K562 (cell line): Measurements from ENCODE around the gene DOK3. TPM values are rescaled to one million over a fixed set of nuclear protein-coding genes. Genes with fewer than 3 reads are reported as not detected.

Source experiments
- ATAC-seq: fragments of 200-7000 bp; cut with Tn5 transposase; 3 replicates; pipeline ENCODE4 v1.9.1; 2020; ENCODE audit warnings: moderate library complexity
- BruUV-seq: library from RNA; stranded (reverse); fragments of 400-500 nt; replicated peaks from 2 replicates; lab custom pipeline; 2021; lab: Mats Ljungman, UMichigan
- CTCF ChIA-PET: fragments of 300-600 bp; formaldehyde crosslinking; extraction: SDS; loops from one replicate; lab custom pipeline; 2021; ENCODE audit warnings: low intra/inter-chr PET ratio; lab: Yijun Ruan, JAX
- POLR2A ChIA-PET: fragments of 300-600, 350-650 bp; sonication (Branson Sonifier 250); formaldehyde crosslinking; extraction: SDS; loops from one replicate; lab custom pipeline; 2021; ENCODE audit warnings: antibody characterized with exemption, inconsistent platforms; lab: Yijun Ruan, JAX
- DNase-seq, 4 experiments: peaks; one replicate each; pipeline versions ENCODE4 v3.0.0 to v3.0.0-alpha.2; 2011 to 2018; ENCODE audit warnings: low spot score in 3 of 4, mixed read lengths in 3 of 4; ENCODE audit errors: extremely low read depth in 1 of 4
- FAIRE-seq: peaks from 2 replicates; lab custom pipeline; 2011; peaks lifted over from hg19 to GRCh38; lab: Jason Lieb, UNC
- H2AFZ ChIP-seq: 2 replicates; pipeline ENCODE4 v1.6.0; 2011; ENCODE audit warnings: low read depth, low read length, control low read depth, inconsistent platforms
- H3K27ac ChIP-seq: fragments of 200-600 bp; 3 replicates; pipeline ENCODE4 v1.8.0; 2011; ENCODE audit warnings: low read depth, mild to moderate bottlenecking, control low read depth, inconsistent platforms, low read length, moderate library complexity, mixed read lengths; ENCODE audit errors: extremely low read depth
- H3K27me3 ChIP-seq, 2 experiments: fragments of 300-600 bp in 1 of 2; 2 replicates in 1 of 2; 3 replicates in 1 of 2; pipeline versions ENCODE4 v1.6.0 to v1.8.0; 2011; ENCODE audit warnings: inconsistent platforms in 2 of 2, low read length in 2 of 2, mild to moderate bottlenecking in 1 of 2, mixed read lengths in 1 of 2, moderate library complexity in 1 of 2; ENCODE audit not compliant: control insufficient read depth in 2 of 2, insufficient read depth in 2 of 2
- H3K36me3 ChIP-seq: fragments of 300-600 bp; 3 replicates; pipeline ENCODE4 v1.8.0; 2011; ENCODE audit warnings: mild to moderate bottlenecking, low read length, inconsistent platforms; ENCODE audit not compliant: control insufficient read depth, insufficient read depth
- H3K4me1 ChIP-seq, 2 experiments: fragments of 200-600 bp in 1 of 2; replicated peaks in 1 of 2; 2 replicates in 1 of 2; 3 replicates in 1 of 2; pipeline versions ENCODE4 v1.5.1 to v1.8.0; 2011; ENCODE audit warnings: inconsistent platforms in 2 of 2, low read length in 2 of 2, mild to moderate bottlenecking in 1 of 2, mixed read lengths in 1 of 2, moderate library complexity in 1 of 2; ENCODE audit not compliant: control insufficient read depth in 2 of 2, insufficient read depth in 2 of 2
- H3K4me2 ChIP-seq: 2 replicates; pipeline ENCODE4 v1.6.1; 2011; ENCODE audit warnings: low read length, control low read depth, inconsistent platforms, mixed read lengths; ENCODE audit not compliant: insufficient read depth
- H3K4me3 ChIP-seq: fragments of 200-600 bp; sonication (generic), shearing (Covaris generic); 2 replicates; pipeline ENCODE4 v1.5.1; 2016; ENCODE audit warnings: control low read depth, inconsistent platforms
- H3K79me2 ChIP-seq: fragments of 200-600 bp; 3 replicates; pipeline ENCODE4 v1.8.0; 2011; ENCODE audit warnings: low read length, inconsistent platforms; ENCODE audit not compliant: control insufficient read depth, insufficient read depth
- H3K9ac ChIP-seq, 2 experiments: 2 replicates each; pipeline versions ENCODE4 v1.6.0 to v1.6.1; 2011; ENCODE audit warnings: low read depth in 2 of 2, low read length in 2 of 2, control low read depth in 1 of 2, inconsistent platforms in 1 of 2, mild to moderate bottlenecking in 1 of 2, mixed read lengths in 1 of 2; ENCODE audit not compliant: insufficient read depth in 1 of 2
- H3K9me1 ChIP-seq: one replicate; pipeline ENCODE4 v1.6.0; 2011; ENCODE audit warnings: inconsistent platforms, mild to moderate bottlenecking, low read length, moderate library complexity; ENCODE audit not compliant: control insufficient read depth, insufficient read depth
- H3K9me3 ChIP-seq: replicated peaks from 2 replicates; pipeline ENCODE4 v1.5.1; 2011; ENCODE audit warnings: low read depth, low read length, inconsistent platforms; ENCODE audit not compliant: control insufficient read depth, insufficient read depth
- H4K20me1 ChIP-seq: replicated peaks from 2 replicates; pipeline ENCODE4 v1.6.1; 2011; ENCODE audit warnings: low read length, inconsistent platforms, mixed read lengths; ENCODE audit not compliant: control insufficient read depth, insufficient read depth
- BCL6 ChIP-seq: fragments of 250-450 bp; sonication (Bioruptor Pico); IDR thresholded peaks from 2 replicates; pipeline ENCODE4 v1.4.0; 2020
- C11orf30 ChIP-seq: fragments of 450-650 bp; IDR thresholded peaks from 2 replicates; pipeline ENCODE4 v1.6.1; 2016; ENCODE audit warnings: low read depth, mild to moderate bottlenecking
- COPS2 ChIP-seq: fragments of 450-650 bp; conservative IDR thresholded peaks from 2 replicates; pipeline ENCODE4 v1.6.1; 2016; ENCODE audit warnings: mild to moderate bottlenecking, moderate library complexity
- CREB1 ChIP-seq, 2 experiments: sonication (generic) in 1 of 2; formaldehyde crosslinking in 1 of 2; IDR thresholded peaks; 2 replicates each; pipeline versions ENCODE4 v1.6.1 to v1.8.0; 2012 to 2022; ENCODE audit warnings: inconsistent platforms in 1 of 2, mild to moderate bottlenecking in 1 of 2, missing genetic modification reagents in 1 of 2, moderate library complexity in 1 of 2
- MCM7 ChIP-seq, 2 experiments: fragments of 450-650 bp; IDR thresholded peaks; 2 replicates each; pipeline ENCODE4 v1.6.1; 2016 to 2018
- MTA2 ChIP-seq: fragments of 450-650 bp; IDR thresholded peaks from 2 replicates; pipeline ENCODE4 v1.6.1; 2016; ENCODE audit warnings: low read depth
- NEUROD1 ChIP-seq: fragments of 150-350 bp; IDR thresholded peaks from 2 replicates; pipeline ENCODE4 v1.6.1; 2014; ENCODE audit warnings: borderline replicate concordance, low read length, low read depth; ENCODE audit not compliant: partially characterized antibody
- NR1H2 ChIP-seq: sonication (generic); formaldehyde crosslinking; IDR thresholded peaks from 2 replicates; pipeline ENCODE4 v1.4.0; 2020; ENCODE audit warnings: mild to moderate bottlenecking, missing genetic modification reagents
- PHB ChIP-seq: fragments of 250-450 bp; sonication (Bioruptor Pico); IDR thresholded peaks from 2 replicates; pipeline ENCODE4 v1.5.0; 2021
- THRA ChIP-seq: fragments of 450-650 bp; IDR thresholded peaks from 2 replicates; pipeline ENCODE4 v1.6.1; 2017; ENCODE audit warnings: mild to moderate bottlenecking, moderate library complexity
- ZBTB11 ChIP-seq, 3 experiments: fragments of 200-800 bp in 1 of 3; fragments of 250-450 bp in 1 of 3; fragments of 450-650 bp in 1 of 3; sonication (Bioruptor Pico) in 1 of 3; sonication (Bioruptor generic) in 1 of 3; formaldehyde crosslinking in 1 of 3; IDR thresholded peaks; 2 replicates each; pipeline versions ENCODE4 v1.6.1 to v1.8.0; 2016 to 2022; ENCODE audit warnings: mild to moderate bottlenecking in 2 of 3, missing genetic modification characterization in 2 of 3, missing compliant biosample characterization in 1 of 3, moderate library complexity in 1 of 3
- ZFX ChIP-seq: sonication (generic); formaldehyde crosslinking; IDR thresholded peaks from 2 replicates; pipeline ENCODE4 v1.8.0; 2022; ENCODE audit warnings: mild to moderate bottlenecking, missing genetic modification reagents, moderate library complexity
- ZNF764 ChIP-seq: fragments of 250-450 bp; sonication (Bioruptor Pico); IDR thresholded peaks from 2 replicates; pipeline ENCODE4 v1.4.0; 2020; ENCODE audit warnings: low read depth, mild to moderate bottlenecking, moderate library complexity
- WGBS: fragments of 100-300 bp; shearing (Covaris generic); methylation state at CpG from one replicate; pipeline ENCODE4 v1.1.6; 2016; ENCODE audit warnings: low coverage, mixed read lengths; ENCODE audit not compliant: insufficient coverage; ENCODE audit errors: missing lambda C conversion rate; 5-methylcytosine and 5-hydroxymethylcytosine counted together
- in situ Hi-C: fragments of 300-500 bp; cut with MboI; formaldehyde crosslinking; loops from 4 replicates; pipeline ENCODE4 v1.15.0; 2018; ENCODE audit warnings: inconsistent platforms, mixed read lengths
- intact Hi-C: fragments of 100-400 bp; cut with micrococcal nuclease; formaldehyde crosslinking; loops from 2 replicates; pipeline ENCODE4 v1.14.2; 2022
- polyA plus RNA-seq, 8 experiments: library from polyadenylated mRNA; depleted of rRNA in 4 of 8; stranded (reverse) in 5 of 8; unstranded in 3 of 8; fragments of >200 nt; fragmentation: Nextera tagmentation in 2 of 8; fragmentation: Illumina TruSeq in 1 of 8; extraction: Ambion mirVana in 2 of 8; extraction: Trizol in 1 of 8; gene quantifications; 2 replicates each; pipeline versions ENCODE4 v1.2.1 to v1.2.3, GENCODE V29; 2011 to 2014; ENCODE audit warnings: inconsistent platforms in 1 of 8, missing spikeins in 1 of 8
- total RNA-seq, 7 experiments: library from RNA; depleted of rRNA in 6 of 7; stranded (reverse); fragments of >200 nt in 6 of 7; fragmentation: Illumina TruSeq in 2 of 7; extraction: Trizol in 2 of 7; gene quantifications; 2 replicates each; pipeline versions ENCODE4 v1.2.1 to v1.2.3, GENCODE V29; 2011 to 2021; ENCODE audit warnings: low replicate concordance in 1 of 7
- TF ChIP-seq, protein P1 (sequence below): fragments of 150-350 bp; conservative IDR thresholded peaks from 2 replicates; pipeline ENCODE4 v1.6.1; 2014; ENCODE audit warnings: low read length

DOK3 gene
- total and polyA plus RNA-seq, 9 of the 15 experiments (the other 6 are each of a cell fraction or from before 2014, with no cell fraction given) = 1.3 to 23.0 (median 8.0) TPM

DNA sequence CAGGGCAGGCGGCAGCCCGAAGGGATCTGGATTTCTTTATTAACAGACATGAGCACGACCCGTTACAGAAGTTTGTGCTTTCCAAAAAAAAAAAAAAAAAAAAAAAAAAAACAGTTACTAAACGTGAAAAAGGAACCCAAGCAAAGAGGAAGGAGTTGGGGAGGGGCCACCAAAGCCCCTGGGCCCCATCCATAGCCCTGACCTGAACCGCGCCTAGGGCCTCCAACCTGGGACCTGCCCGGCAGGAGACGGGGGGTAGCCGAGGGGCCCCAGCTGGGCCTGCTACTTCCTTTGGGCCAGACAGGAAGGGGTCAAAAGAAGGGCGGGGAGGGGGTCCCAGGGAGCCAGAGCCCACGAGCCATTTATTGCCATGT lies 53.0 kb downstream of the DOK3 start:
- in situ Hi-C loops = loop anchor here (10.0 kb wide), 1 partner anchor 342 kb away; no protein-coding TSS in a partner anchor
- BruUV-seq = no TSS peak
- H3K4me1 ChIP-seq = peaks cover 0 to 63% of the 10 kb centered on the region in 2 experiments; a peak in 3 of 5 replicates
- H3K4me3 ChIP-seq = no peak overlapping the region
- no peak overlapping the region for H3K27ac ChIP-seq
- H3K9me1 ChIP-seq = peaks cover 3% of the 10 kb centered on the region
- 30% methylated on average over 6 of the region's 12 CpGs for WGBS
- H3K27me3 ChIP-seq = no peaks in the 10 kb centered on the region
- peaks cover 38% of the 10 kb centered on the region; the same call in 1 of the 3 replicates for H3K36me3 ChIP-seq
- ATAC-seq (no peak), DNase-seq (no peak), FAIRE-seq (no peak)
- intact Hi-C loops = loop anchor here (1.0 to 2.0 kb wide), 2 partner anchors 41 to 144 kb away; partner anchors contain the start of gene PDLIM7
- peaks cover 10% of the 10 kb centered on the region; the same call in 2 of the 3 replicates for H3K79me2 ChIP-seq
- peak overlapping the region in 1 of 2 experiments; percentile 41; a peak in 1 of 4 replicates for H3K9ac ChIP-seq
- POLR2A ChIA-PET = interaction anchor here (0.9 to 1.2 kb wide), 3 partner anchors 10 to 30 kb away, joined by 5 to 10 read pairs (median 5); partner anchors contain the start of genes GRK6 and PRR7
- no peak overlapping the region for H2AFZ ChIP-seq
- H4K20me1 ChIP-seq = peaks cover 16% of the 10 kb centered on the region; the same call in 1 of the 2 replicates
- CTCF ChIA-PET = interaction anchor here (0.5 to 6.2 kb wide), 9 partner anchors 34 to 335 kb away, joined by 3 to 107 read pairs (median 4); partner anchors contain the start of gene MXD3
- no peaks in the 10 kb centered on the region for H3K9me3 ChIP-seq
- no peak overlapping the region for H3K4me2 ChIP-seq
- TF ChIP-seq BCL6 (CRISPR knock-in tag) = no peak
- TF ChIP-seq MTA2 = no peak
- TF ChIP-seq ZFX (CRISPR knock-in tag) = no peak
- TF ChIP-seq THRA = no peak
- TF ChIP-seq NEUROD1 = peak; percentile 1
- TF ChIP-seq COPS2 = no peak
- no peak for TF ChIP-seq MCM7 (IDR thresholded peaks at IDR 0.05)
- TF ChIP-seq NR1H2 (CRISPR knock-in tag) = no peak
- no peak for TF ChIP-seq PHB (CRISPR knock-in tag)
- TF ChIP-seq CREB1 (IDR thresholded peaks at IDR 0.05) = no peak
- TF ChIP-seq CREB1 (CRISPR knock-in tag; IDR thresholded peaks at IDR 0.05) = 0 out of 2 replicates have a peak, but pooled peaks have one; percentile 2
- no peak; a peak in 1 of 6 replicates for TF ChIP-seq ZBTB11 (CRISPR knock-in tag; IDR thresholded peaks at IDR 0.05)
- TF ChIP-seq, protein P1, sequence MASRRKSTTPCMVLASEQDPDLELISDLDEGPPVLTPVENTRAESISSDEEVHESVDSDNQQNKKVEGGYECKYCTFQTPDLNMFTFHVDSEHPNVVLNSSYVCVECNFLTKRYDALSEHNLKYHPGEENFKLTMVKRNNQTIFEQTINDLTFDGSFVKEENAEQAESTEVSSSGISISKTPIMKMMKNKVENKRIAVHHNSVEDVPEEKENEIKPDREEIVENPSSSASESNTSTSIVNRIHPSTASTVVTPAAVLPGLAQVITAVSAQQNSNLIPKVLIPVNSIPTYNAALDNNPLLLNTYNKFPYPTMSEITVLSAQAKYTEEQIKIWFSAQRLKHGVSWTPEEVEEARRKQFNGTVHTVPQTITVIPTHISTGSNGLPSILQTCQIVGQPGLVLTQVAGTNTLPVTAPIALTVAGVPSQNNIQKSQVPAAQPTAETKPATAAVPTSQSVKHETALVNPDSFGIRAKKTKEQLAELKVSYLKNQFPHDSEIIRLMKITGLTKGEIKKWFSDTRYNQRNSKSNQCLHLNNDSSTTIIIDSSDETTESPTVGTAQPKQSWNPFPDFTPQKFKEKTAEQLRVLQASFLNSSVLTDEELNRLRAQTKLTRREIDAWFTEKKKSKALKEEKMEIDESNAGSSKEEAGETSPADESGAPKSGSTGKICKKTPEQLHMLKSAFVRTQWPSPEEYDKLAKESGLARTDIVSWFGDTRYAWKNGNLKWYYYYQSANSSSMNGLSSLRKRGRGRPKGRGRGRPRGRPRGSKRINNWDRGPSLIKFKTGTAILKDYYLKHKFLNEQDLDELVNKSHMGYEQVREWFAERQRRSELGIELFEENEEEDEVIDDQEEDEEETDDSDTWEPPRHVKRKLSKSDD = no peak
- TF ChIP-seq ZNF764 (CRISPR knock-in tag) = no peak
- no peak for TF ChIP-seq C11orf30
